Mammary epithelial cell (primary cell): ENCODE measurements around the gene CALM1.

Experiments
- EZH2 ChIP-seq: IDR thresholded peaks from 2 replicates; pipeline ENCODE4 v1.6.1; 2012; ENCODE audit warnings: low read length, inconsistent platforms, borderline replicate concordance
- TF ChIP-seq, protein P1 (sequence below), 2 donors: IDR thresholded peaks in 1 of 2; conservative IDR thresholded peaks in 1 of 2; 2 replicates each; pipeline ENCODE4 v1.5.1; 2011 to 2012; ENCODE audit warnings: inconsistent platforms in 2 of 2, low read length in 2 of 2, mild to moderate bottlenecking in 2 of 2, control low read depth in 1 of 2, low read depth in 1 of 2; ENCODE audit not compliant: insufficient read depth in 1 of 2; ENCODE audit errors: extremely low read depth in 1 of 2

DNA sequence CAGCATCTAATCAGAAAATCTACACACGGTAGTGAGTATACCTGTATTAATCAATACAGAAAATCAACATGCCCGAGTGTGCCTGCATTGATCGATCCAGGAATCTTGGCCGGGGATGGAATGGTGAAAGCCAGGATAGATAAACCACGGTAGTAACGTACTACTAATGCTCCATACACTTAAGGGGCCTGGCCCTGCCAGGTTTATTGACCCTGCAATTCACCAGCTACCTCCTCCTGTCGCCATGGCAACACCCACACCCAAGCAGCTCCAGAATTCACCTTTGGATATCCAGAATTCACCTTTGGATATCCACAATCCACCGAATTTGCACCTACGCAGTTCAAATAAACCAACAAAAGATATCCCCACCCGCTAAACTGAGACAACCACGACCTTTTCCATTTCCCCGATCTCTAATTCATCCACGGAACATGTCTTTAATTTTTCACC, 14.8 kb upstream of the CALM1 start:
- no peak for TF ChIP-seq EZH2
- TF ChIP-seq, protein P1, sequence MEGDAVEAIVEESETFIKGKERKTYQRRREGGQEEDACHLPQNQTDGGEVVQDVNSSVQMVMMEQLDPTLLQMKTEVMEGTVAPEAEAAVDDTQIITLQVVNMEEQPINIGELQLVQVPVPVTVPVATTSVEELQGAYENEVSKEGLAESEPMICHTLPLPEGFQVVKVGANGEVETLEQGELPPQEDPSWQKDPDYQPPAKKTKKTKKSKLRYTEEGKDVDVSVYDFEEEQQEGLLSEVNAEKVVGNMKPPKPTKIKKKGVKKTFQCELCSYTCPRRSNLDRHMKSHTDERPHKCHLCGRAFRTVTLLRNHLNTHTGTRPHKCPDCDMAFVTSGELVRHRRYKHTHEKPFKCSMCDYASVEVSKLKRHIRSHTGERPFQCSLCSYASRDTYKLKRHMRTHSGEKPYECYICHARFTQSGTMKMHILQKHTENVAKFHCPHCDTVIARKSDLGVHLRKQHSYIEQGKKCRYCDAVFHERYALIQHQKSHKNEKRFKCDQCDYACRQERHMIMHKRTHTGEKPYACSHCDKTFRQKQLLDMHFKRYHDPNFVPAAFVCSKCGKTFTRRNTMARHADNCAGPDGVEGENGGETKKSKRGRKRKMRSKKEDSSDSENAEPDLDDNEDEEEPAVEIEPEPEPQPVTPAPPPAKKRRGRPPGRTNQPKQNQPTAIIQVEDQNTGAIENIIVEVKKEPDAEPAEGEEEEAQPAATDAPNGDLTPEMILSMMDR (conservative IDR thresholded peaks at IDR 0.05 in 1 of 2, IDR thresholded peaks at IDR 0.05 in 1 of 2; ENCODE audit: extremely low read depth in 1 of 2, insufficient read depth in 1 of 2, low read depth in 1 of 2, low read length in 2 of 2), result no peak
